NCI-H1092 treated with DMSO at 0.1 percent for 48 hours (cell line): ENCODE data around the gene AIFM3.
A peak's percentile ranks its signal among the peaks of the same experiment; 100 is the strongest.

Source experiments
- DNase-seq: peaks from one replicate; lab custom pipeline; 2025; lab: John Stamatoyannopoulos, UW

The AIFM3 gene

GRCh38 chr22:20976291-20976877 is 9.3 kb downstream of the AIFM3 start:
- no peak for DNase-seq

DNA sequence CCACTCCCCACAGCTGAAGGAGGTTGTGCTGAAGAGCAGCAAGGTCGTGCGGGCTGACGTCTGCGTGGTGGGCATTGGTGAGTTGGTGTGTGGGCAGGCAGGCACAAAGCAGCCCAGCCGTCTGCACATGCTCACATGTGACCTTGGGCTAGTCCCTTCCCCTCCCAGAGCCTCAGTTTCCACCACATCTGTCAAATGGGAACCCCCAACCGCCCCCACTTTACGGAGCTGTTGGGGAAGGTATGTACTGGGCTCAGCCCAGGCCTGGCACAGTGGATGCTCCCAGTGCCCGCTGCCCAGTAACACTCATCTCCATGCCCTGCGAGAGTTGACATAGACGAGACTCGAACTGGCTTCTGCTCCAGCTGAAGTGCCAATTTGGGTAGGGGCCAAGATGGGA is 10.0 kb downstream of the AIFM3 start:
- DNase-seq = no peak

DNA sequence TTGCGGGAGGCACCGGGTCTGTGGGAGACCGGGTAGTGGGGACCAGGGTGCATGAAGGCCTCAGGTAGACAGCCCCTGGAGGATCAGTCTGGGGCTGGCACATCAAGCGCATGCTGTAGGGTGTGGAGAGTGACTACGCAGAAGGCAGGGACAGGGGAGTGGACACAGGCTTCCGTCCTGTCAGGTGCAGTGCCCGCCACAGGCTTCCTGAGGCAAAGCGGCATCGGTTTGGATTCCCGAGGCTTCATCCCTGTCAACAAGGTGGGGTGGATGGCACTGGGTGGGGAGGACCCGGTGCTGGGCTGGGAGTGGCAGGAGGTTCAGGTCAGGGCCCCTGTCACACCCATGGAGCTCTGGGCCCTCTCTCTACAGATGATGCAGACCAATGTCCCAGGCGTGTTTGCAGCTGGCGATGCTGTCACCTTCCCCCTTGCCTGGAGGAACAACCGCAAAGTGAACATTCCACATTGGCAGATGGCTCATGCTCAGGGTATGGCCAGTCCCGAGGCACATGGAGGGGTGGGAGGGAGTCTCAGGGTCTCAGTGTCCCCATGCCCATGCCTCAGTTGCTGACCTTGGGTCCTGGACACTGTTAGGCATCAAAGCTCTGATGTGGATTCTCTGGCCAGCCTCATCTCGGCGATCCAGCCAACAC is 10.6 kb downstream of the AIFM3 start:
- no peak for DNase-seq

GRCh38 chr22:20978419-20978818 is 11.4 kb downstream of the AIFM3 start:
- no peak for DNase-seq

- no peak for DNase-seq
Measured at GRCh38 chr22:20979243-20979809, 12.3 kb downstream of the AIFM3 start.

DNA sequence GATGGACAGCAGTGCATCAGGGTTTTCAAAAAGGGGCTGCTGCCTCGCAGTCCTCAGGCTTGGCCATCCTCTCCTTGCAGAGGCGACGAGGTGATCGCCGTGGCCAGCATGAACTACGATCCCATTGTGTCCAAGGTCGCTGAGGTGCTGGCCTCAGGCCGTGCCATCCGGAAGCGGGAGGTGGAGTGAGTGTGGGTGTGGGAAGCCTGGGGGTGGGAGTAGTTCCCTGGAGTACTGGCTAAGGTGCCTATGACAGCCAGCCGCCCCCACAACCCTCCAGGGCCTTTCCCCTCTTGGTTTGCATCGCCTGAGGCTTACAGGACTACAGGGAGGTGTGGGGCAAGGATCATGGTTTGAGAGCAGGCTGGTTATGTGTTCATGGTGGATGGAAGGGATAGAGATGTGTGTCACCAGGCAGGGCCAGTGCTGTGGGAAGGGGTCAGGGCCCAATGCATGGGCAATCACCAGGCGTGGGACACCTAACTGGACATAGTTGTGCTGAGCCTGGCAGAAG is 12.9 kb downstream of the AIFM3 start:
- DNase-seq = no peak

- DNase-seq = no peak
Measured at GRCh38 chr22:20980523-20980922, 13.5 kb downstream of the AIFM3 start.

DNA sequence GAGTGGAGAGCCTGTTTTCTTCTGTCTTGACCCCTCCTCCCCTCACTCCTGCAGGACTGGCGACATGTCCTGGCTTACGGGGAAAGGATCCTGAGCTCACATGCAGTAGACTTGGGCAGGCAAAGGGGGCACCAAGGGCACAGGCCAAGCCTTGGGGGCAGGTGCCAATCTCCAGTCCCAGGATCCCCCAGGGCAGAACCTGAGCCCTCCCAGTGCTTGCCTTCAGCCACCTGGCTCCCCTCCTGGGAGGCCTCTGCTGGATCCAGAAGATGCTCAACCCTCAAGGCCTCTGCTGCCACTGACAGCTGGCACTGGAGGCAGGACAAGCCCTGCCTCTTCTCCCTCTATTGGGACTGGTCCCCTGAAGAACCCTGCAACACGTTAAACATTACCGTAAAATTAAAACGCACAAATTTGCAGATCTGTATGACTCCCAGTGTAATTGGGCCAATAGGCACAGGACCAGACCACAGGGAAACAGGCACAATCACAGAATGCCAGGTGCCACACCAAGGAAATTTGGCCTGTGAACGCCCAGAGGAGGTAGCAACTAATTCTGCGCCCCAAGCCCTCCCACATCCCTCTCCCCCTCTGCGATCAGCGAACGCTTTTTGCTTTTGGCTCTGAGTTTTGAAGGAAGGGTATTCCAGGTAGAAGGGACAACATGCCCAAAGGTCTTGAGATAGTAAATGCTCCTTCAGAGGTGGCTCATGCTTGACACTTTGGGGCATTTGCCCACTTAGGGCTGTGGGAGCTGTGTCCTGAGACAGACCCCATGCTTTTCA is 14.1 kb downstream of the AIFM3 start:
- DNase-seq = no peak

- DNase-seq = peak; percentile 81
Measured at GRCh38 chr22:20981787-20982562, 14.9 kb downstream of the AIFM3 start, which contains the start of gene LZTR1. TSS of gene LZTR1 (plus strand) at chr22:20982297. CDS start at chr22:20982372, 75 bp downstream.

GRCh38 chr22:20982563-20982882 is 15.5 kb downstream of the AIFM3 start:
- no peak for DNase-seq

DNA sequence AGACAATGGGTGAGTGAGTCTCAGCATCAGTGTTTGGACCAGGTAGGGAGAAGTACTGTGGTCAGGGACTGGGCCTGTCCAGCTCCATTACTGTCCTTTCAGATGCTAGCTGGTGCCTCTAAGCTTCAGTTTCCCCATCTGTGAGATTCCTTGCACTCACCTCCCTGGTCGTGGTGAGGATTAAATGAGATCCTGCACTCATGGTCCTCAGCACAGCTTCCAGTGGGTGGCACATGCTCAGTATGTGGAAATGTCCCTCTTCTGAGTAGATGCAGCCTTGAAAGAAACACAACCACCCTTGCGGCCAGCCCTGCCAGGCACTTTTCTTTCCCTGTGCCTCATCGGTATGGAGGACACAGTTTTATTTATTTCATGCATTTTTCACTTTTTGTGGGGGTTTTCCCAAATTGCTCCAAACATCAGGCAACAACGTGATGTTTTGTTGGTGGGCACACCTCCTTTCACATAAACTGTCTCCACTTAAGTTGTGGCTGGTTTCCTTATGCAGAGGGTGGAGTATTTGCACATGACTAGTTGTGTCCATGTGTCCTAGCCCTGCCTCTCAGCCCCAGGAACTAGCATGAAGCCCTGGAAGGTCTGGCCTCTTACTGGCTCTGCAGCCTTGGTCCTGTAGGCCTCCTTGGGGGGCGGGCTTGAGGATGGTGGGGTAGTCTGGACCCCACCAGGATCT is 16.2 kb downstream of the AIFM3 start:
- DNase-seq = no peak

DNA sequence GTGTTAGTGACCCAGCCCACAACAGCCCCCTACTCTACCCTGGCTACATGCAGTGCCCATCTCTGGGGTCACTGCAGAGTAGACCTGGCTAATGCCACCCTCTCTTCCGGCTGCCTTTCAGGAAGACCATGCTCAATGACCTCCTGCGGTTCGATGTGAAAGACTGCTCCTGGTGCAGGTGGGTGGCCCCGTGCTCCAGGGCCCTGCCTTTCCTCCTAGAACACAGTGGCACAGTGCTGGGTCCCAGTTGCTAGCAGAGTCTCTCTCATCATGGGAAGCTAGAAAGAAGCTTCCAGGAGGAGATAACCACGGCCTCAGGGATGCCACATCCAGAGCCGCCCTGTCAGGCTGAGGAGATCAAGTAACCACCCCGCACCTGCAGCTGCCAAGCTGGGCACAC is 18.7 kb downstream of the AIFM3 start:
- no peak for DNase-seq

GRCh38 chr22:20986365-20986764 is 19.3 kb downstream of the AIFM3 start:
- no peak for DNase-seq

DNA sequence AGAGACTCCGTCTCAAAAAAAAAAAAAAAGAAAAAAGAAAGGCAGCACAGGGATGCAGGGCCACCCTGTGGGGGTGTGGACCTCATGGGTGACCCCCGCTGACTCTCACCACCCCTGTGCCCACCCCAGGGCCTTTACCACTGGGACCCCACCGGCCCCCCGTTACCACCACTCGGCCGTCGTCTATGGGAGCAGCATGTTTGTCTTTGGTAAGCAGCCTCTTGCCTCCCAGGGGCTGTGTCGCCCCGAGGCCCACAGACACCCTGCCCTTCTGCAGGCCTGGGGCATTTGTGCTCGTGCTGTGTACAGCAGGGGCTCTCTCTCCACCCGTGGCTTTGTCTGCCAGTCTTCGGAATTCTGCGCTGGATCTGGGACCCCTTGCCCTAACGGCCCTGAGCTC is 20.3 kb downstream of the AIFM3 start:
- DNase-seq = no peak

DNA sequence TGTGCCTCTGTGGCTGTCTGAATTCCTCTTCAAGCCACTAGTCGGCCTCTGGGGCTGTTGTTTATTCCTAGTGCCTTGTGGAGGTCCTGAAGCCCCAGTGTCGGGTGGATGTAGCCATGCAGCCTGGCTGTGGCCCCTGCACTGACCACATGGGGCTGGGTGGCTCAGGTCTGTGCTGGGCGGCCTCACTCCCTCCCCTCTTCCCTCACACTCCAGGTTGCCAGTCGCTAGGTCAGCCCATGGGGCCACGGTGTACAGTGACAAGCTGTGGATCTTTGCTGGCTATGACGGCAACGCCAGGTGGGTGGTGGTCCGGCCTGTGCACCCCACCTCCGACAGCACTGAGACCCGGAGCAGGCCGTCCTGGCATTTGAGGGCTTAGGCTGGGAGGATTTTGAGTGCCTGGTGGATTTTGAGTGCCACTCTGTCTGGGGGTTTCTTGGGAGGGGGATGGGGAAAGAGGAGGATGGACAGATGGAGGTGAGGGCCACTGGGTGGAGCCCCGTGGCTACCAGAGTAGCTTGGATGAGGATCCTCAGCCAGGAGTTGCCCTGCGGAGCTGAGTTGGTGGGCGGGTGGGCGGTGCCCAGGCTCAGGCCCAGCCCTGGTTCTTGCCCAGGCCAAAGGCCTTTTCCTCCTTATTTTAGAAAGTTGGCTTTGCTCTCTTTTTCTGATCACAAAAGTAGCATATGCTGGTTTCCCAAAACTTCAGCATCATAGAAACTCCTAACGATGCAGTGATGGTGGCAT is 21.7 kb downstream of the AIFM3 start:
- DNase-seq = no peak

DNA sequence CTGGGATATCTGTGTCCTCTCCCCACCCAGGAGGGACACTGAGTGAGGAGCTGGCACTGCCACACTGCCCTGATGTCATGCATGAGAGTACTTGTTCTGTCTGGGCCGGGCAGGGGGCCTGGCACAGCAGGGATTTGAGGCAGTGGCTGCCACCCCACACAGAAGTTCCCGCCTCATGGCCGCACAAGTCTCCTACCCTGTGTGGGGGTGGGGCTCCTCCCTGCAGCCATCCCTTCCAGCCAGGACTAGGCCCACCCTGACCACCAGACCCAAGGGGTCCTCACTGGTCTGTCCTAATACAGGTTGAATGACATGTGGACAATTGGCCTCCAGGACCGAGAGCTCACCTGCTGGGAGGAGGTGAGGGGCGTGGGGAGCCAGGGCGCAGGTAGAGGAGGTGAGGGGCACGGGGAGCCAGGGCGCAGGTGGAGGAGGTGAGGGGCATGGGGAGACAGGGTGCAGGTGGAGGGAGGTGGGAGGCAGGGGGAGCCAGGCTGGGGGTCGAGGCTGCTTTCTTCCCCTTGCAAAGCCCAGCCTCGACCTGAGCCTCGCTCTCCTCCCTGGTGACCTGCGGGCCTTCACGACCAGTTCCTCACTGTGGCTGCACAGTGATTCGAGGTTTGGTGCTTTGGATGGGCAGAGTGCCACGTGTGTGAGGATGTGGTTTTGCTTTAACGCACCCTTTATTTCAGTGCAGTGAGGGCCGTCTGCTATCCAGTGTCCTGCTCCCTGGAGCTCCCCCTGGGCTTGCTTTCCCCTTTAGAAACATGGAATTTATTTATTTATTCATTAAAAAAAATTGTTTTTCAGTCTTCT is 22.5 kb downstream of the AIFM3 start:
- no peak for DNase-seq

GRCh38 chr22:20990184-20991180 is 23.4 kb downstream of the AIFM3 start:
- DNase-seq = no peak

GRCh38 chr22:20991252-20992055 is 24.4 kb downstream of the AIFM3 start:
- DNase-seq = no peak
